Kidney epithelial cell (primary cell): ENCODE results near the gene LYAR. TPM values are rescaled to one million over a fixed set of nuclear protein-coding genes. Genes with fewer than 3 reads are reported as not detected.

Experiments used
- DNase-seq: peaks from one replicate; pipeline ENCODE4 v3.0.0-alpha.2; 2010; ENCODE audit warnings: low read depth
- H3K27me3 ChIP-seq: 2 replicates; pipeline ENCODE4 v1.6.0; 2011; ENCODE audit warnings: low read length; ENCODE audit not compliant: control insufficient read depth, insufficient read depth
- H3K36me3 ChIP-seq: 2 replicates; pipeline ENCODE4 v1.5.1; 2011; ENCODE audit warnings: low read length; ENCODE audit not compliant: control insufficient read depth, insufficient read depth
- H3K4me3 ChIP-seq: 2 replicates; pipeline ENCODE4 v1.5.1; 2011; ENCODE audit warnings: low read depth, mild to moderate bottlenecking, control low read depth, low read length
- total RNA-seq: library from RNA; depleted of rRNA; stranded (reverse); fragments of >200 nt; gene quantifications from 2 replicates; pipeline ENCODE4 v1.2.3, GENCODE V29; 2015
- TF ChIP-seq, protein P1 (sequence below): IDR thresholded peaks from 2 replicates; pipeline ENCODE4 v1.5.1; 2011; ENCODE audit warnings: mild to moderate bottlenecking, moderate library complexity, low read length, control low read depth, inconsistent platforms; ENCODE audit not compliant: insufficient read depth, poor library complexity, severe bottlenecking

The LYAR gene
- total RNA-seq, 1 donor from 2014 or later: 21.0 TPM

DNA sequence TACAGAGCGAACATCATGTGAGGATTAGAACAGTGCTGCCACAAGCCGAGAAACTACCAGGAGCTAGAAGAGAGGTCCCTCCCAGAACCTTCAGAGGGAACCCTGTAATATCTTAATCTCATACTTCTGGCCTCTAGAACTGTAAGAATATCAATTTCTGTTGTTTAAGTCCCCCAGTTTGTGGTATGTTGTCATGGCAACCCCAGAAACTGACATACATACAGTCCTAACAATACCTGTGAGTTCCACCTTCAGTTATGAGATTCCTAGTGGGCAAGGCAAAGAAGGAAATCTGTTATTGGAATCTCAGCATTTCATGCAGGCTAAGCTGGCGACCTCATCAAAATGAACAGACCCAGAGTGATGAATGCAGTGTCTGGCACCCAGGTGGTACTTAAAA is 42.6 kb upstream of the LYAR start:
- no peaks in the 10 kb centered on the region for H3K36me3 ChIP-seq
- H3K27me3 ChIP-seq: peaks cover 2% of the 10 kb centered on the region
- no peak for DNase-seq
- TF ChIP-seq, protein P1, sequence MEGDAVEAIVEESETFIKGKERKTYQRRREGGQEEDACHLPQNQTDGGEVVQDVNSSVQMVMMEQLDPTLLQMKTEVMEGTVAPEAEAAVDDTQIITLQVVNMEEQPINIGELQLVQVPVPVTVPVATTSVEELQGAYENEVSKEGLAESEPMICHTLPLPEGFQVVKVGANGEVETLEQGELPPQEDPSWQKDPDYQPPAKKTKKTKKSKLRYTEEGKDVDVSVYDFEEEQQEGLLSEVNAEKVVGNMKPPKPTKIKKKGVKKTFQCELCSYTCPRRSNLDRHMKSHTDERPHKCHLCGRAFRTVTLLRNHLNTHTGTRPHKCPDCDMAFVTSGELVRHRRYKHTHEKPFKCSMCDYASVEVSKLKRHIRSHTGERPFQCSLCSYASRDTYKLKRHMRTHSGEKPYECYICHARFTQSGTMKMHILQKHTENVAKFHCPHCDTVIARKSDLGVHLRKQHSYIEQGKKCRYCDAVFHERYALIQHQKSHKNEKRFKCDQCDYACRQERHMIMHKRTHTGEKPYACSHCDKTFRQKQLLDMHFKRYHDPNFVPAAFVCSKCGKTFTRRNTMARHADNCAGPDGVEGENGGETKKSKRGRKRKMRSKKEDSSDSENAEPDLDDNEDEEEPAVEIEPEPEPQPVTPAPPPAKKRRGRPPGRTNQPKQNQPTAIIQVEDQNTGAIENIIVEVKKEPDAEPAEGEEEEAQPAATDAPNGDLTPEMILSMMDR: no peak
- H3K4me3 ChIP-seq: no peak overlapping the region

DNA sequence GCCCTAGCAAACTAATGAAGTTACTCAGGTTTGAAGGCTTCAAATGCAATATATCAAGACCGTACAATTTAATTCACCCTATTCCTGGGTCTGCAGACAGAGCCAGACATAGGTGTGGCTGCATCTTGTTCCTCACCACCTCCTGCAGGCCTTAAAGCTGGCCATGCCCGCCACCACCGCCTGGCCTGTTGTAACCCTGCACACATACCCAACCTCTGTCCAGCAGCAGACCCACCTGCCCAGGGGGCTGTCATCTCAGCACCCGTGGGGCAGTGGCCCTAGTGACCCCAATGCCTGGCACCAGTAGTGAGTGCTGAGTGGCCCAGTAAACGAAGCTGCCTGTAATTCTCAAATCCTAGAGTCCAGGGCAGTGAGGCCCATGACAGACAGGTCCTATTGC is 40.8 kb upstream of the LYAR start:
- no peak for DNase-seq
- H3K4me3 ChIP-seq: no peak overlapping the region
- TF ChIP-seq, protein P1: no peak

DNA sequence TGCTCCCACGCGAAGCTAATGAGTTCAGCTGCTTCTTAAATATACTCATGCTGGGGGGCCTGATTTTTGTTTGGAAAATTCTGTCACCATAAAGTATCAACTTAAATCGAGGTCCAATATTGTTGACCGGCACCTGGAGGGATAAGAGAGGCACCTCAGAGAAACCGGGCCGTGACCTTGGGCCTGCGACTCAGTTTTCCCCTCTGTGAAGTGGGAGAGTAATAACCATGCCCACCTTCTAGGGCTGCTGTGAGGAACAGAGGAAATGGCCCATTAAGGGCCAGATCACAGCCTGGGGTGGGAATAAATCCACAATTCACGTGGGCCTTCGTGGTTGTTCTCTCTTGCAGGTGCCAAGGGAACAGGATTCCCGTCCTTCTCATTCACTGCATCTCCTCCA is 39.5 kb upstream of the LYAR start:
- Histone ChIP-seq H3K4me3 (no peak overlapping the region), H3K27me3 (peaks cover 2% of the 10 kb centered on the region), H3K36me3 (no peaks in the 10 kb centered on the region)
- DNase-seq: no peak
- TF ChIP-seq, protein P1: no peak

More for the DNA sequence above, 40.8 kb upstream of the LYAR start:
- peaks cover 2% of the 10 kb centered on the region for H3K27me3 ChIP-seq
- no peaks in the 10 kb centered on the region for H3K36me3 ChIP-seq

DNA sequence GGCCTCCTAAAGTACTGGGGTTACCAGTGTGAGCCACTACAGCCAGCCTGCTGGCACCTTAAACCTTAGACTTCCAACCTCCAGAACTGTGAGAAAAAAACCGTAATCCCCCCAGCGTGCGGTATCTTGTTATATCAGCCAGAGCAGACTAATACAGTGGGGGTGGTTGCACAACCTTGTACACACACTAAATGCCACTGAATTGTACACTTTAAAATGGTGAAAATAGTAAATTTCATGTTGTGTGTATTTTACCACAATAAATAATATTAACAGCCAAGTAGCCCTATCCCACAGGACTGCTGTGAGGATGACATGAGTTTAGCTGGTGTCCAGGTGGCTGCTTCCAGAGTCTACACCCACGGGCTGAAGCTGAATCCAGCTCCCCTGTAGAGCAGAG is 38.9 kb upstream of the LYAR start:
- DNase-seq: no peak
- TF ChIP-seq, protein P1: no peak
- Histone ChIP-seq H3K36me3 (no peaks in the 10 kb centered on the region), H3K27me3 (peaks cover 2% of the 10 kb centered on the region), H3K4me3 (no peak overlapping the region)

DNA sequence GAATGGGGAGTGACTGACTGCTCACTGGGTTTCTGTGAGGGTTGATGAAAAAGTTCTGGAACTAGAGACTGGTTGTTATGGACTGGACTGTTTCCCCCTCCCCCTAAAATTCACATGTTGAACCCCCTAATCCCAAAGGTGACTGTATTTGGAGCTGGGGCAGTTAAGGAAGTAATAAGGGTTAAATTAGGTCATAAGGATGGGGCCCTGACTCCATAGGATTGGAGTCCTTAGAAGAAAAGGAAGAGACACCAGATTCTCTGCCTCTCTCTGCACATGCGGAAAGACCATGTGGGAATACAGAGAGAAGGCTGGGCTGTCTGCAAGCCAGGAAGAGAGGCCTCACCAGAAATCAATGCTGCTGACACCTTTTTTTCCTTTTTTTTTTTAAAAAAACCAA is 38.3 kb upstream of the LYAR start:
- H3K27me3 ChIP-seq: no peaks in the 10 kb centered on the region
- no peaks in the 10 kb centered on the region for H3K36me3 ChIP-seq
- no peak overlapping the region for H3K4me3 ChIP-seq
- no peak for DNase-seq
- TF ChIP-seq, protein P1: no peak

DNA sequence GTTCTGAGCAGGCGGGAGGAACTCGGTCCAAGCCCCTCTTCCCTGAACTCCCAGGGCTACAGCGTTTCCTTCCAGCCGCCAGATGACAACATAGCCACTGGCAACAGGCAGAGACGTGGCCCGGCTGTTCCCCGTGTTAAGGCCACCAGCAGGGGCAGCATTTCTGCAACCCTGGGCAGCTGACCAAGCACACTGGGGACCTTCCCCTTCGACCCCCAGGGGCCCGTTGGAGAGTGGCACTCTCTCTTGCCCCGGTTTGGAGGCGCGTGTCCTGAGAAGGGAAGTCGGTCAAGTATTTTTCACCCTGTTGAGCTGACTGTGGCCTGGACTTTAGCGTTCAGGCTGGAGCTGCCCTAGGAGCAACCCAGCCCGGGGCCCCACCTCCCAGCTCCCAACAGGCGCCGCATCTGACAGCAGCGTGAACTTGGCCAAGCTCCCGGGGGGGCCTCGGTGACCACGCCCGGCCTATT is 37.7 kb upstream of the LYAR start:
- Histone ChIP-seq H3K27me3 (no peaks in the 10 kb centered on the region), H3K36me3 (no peaks in the 10 kb centered on the region), H3K4me3 (no peak overlapping the region)
- TF ChIP-seq, protein P1: peak; percentile 31
- DNase-seq: no peak
